HUES6 (cell line): Measurements from ENCODE around the gene NKX2-4.
"Not testable (repeated sequence)": the region's sequence is repeated elsewhere in the genome, so short reads cannot be mapped to it uniquely, and the experiment has no call there.

Experiments used
- H3K27ac ChIP-seq: 2 replicates; pipeline ENCODE4 v1.7.0; 2013; ENCODE audit warnings: low read depth, mild to moderate bottlenecking, low read length, inconsistent platforms
- H3K27me3 ChIP-seq: 2 replicates; pipeline ENCODE4 v1.6.1; 2013; ENCODE audit warnings: low read length; ENCODE audit not compliant: control insufficient read depth, insufficient read depth
- H3K36me3 ChIP-seq: 2 replicates; pipeline ENCODE4 v1.6.1; 2013; ENCODE audit warnings: low read length; ENCODE audit not compliant: control insufficient read depth, insufficient read depth
- H3K4me1 ChIP-seq: 2 replicates; pipeline ENCODE4 v1.6.1; 2013; ENCODE audit warnings: low read length; ENCODE audit not compliant: control insufficient read depth, insufficient read depth
- H3K4me3 ChIP-seq: 2 replicates; pipeline ENCODE4 v1.5.1; 2013; ENCODE audit warnings: low read depth, low read length
- H3K9ac ChIP-seq: one replicate; pipeline ENCODE4 v1.6.1; 2013; ENCODE audit warnings: mild to moderate bottlenecking, low read length
- H3K9me3 ChIP-seq: 2 replicates; pipeline ENCODE4 v1.6.1; 2013; ENCODE audit warnings: low read depth, low read length; ENCODE audit not compliant: control insufficient read depth, insufficient read depth

NKX2-4 gene

GRCh38 chr20:21421601-21422236 lies 24.4 kb upstream of the NKX2-4 start:
- peaks cover 3% of the 10 kb centered on the region for H3K9me3 ChIP-seq
- no peak overlapping the region for H3K27ac ChIP-seq

GRCh38 chr20:21419147-21419546 lies 21.8 kb upstream of the NKX2-4 start:
- not testable (repeated sequence) for H3K9me3 ChIP-seq, H3K9ac ChIP-seq, H3K4me1 ChIP-seq

More at GRCh38 chr20:21421601-21422236, 24.4 kb upstream of the NKX2-4 start:
- no peaks in the 10 kb centered on the region for H3K4me1 ChIP-seq
- H3K27me3 ChIP-seq = no peaks in the 10 kb centered on the region
- H3K9ac ChIP-seq = no peak overlapping the region
- no peaks in the 10 kb centered on the region for H3K36me3 ChIP-seq
- no peak overlapping the region for H3K4me3 ChIP-seq

DNA sequence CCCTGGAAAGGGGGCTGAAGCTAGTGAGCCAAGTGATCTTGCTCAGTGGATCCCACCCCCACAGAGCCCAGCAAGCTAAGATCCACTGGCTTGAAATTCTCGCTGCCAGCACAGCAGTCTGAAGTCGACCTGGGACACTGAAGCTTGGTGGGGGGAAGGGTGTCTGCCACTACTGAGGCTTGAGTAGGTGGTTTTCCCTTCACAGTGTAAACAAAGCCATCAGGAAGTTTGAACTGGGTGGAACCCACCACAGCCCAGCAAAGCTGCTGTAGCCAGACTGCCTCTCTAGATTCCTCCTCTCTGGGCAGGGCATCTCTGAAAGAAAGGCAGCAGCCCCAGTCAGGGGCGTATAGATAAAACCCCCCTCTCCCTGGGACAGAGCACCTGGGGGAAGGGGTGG lies 16.7 kb upstream of the NKX2-4 start:
- H3K4me3 ChIP-seq, H3K9ac ChIP-seq, H3K36me3 ChIP-seq, H3K27ac ChIP-seq, H3K27me3 ChIP-seq, H3K4me1 ChIP-seq, H3K9me3 ChIP-seq: not testable (repeated sequence)

More at GRCh38 chr20:21419147-21419546, 21.8 kb upstream of the NKX2-4 start:
- not testable (repeated sequence) for H3K36me3 ChIP-seq, H3K4me3 ChIP-seq, H3K27me3 ChIP-seq, H3K27ac ChIP-seq

GRCh38 chr20:21411725-21412124 lies 14.4 kb upstream of the NKX2-4 start:
- no peak overlapping the region for H3K27ac ChIP-seq
- H3K9me3 ChIP-seq = peaks cover 3% of the 10 kb centered on the region; the same call in 1 of the 2 replicates
- H3K36me3 ChIP-seq = no peaks in the 10 kb centered on the region
- H3K4me3 ChIP-seq = no peak overlapping the region
- no peaks in the 10 kb centered on the region for H3K4me1 ChIP-seq
- no peak overlapping the region for H3K9ac ChIP-seq
- no peaks in the 10 kb centered on the region; the same call in 1 of the 2 replicates for H3K27me3 ChIP-seq

- H3K9ac ChIP-seq = no peak overlapping the region
- 0 out of 2 replicates have a peak, but pooled peaks cover 2% of the 10 kb centered on the region for H3K4me1 ChIP-seq
- H3K27me3 ChIP-seq = peaks cover 90% of the 10 kb centered on the region
- no peaks in the 10 kb centered on the region for H3K9me3 ChIP-seq
- no peaks in the 10 kb centered on the region for H3K36me3 ChIP-seq
- H3K27ac ChIP-seq = no peak overlapping the region
- H3K4me3 ChIP-seq = no peak overlapping the region
These were observed 1.7 kb upstream of the NKX2-4 start for GRCh38 chr20:21399005-21399475.

- H3K27ac ChIP-seq = no peak overlapping the region
- 0 out of 2 replicates have a peak, but pooled peaks cover 2% of the 10 kb centered on the region for H3K4me1 ChIP-seq
- H3K36me3 ChIP-seq = no peaks in the 10 kb centered on the region
- no peak overlapping the region for H3K9ac ChIP-seq
- H3K4me3 ChIP-seq = no peak overlapping the region
- peaks cover 96% of the 10 kb centered on the region for H3K27me3 ChIP-seq
- no peaks in the 10 kb centered on the region for H3K9me3 ChIP-seq
These were observed 1.0 kb upstream of the NKX2-4 start for GRCh38 chr20:21398109-21399004.

DNA sequence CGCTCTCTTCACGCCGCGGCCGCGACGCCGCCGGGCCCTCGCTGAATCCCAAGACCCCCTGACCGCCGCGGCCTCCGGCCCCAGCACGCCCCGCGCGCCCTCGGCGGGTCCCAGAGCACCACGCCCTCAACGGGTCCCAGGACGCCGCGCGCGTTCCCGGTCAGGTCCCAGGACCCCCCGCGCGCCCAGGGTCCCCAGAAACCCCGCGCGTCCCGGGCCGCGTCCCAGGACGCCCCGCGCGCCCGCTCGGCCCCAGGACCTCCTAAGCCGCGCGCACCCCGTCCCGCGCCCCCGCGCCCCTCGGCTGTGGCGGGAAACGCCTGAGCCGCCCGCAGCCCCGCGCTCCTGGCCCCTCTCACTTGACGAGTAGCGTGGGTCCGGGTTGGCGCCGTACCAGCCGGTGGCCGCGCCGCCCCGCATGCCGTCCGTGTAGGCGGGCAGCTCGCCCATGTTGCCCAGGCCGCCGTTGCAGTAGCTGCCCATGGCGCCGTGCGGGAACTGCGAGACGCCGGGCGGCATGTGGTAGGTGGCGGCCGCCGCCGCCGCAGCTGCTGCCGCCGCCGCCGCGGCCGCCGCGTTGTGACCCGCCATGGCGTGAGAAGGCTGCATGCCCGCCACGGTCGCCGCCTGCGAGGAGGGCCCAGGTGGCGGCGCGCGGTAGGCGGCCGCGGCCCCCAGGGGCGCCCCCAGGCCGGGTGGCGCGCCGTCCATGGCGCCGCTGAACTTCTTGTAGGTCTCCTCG lies 556 bp downstream of the NKX2-4 start:
- H3K27me3 ChIP-seq = peaks cover 99% of the 10 kb centered on the region
- H3K4me1 ChIP-seq = peaks cover 8% of the 10 kb centered on the region
- H3K9ac ChIP-seq = no peak overlapping the region
- no peaks in the 10 kb centered on the region for H3K9me3 ChIP-seq
- H3K36me3 ChIP-seq = no peaks in the 10 kb centered on the region
- H3K27ac ChIP-seq = no peak overlapping the region
- peak overlapping the region; percentile 55 for H3K4me3 ChIP-seq

- Histone ChIP-seq H3K4me3 (peak overlapping the region; percentile 55), H3K27me3 (peaks cover 100% of the 10 kb centered on the region), H3K36me3 (no peaks in the 10 kb centered on the region), H3K9ac (no peak overlapping the region), H3K27ac (no peak overlapping the region), H3K9me3 (no peaks in the 10 kb centered on the region), H3K4me1 (peaks cover 8% of the 10 kb centered on the region)
These were observed 1.4 kb downstream of the NKX2-4 start for GRCh38 chr20:21395666-21396598.

DNA sequence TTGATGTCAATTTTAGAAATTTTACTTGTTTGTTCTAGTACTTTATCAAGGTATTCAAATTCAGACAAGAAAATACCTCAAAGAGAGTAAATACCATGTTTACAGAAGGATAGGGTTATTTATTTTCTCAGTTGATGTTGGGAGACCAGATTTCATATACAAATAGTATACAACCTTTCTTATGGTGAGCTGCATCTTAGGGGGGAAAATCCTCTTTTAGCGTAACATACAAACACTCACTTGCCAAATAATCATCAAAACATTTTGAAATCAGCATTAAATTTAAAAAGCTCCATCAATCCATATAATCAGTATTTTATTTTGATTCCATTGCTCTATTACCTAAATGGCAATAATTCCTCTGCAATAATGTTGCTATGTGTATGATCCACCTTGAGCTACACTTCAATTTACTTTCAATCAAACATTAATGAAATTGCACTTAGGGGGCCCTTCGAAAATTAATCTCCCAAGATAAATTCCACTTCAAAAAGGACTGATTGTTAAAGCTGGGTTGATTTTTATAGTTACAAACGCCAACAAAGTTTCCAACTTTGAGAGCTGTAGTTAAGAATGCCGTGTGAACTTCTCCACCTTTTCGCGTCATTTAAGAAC lies 2.2 kb downstream of the NKX2-4 start:
- Histone ChIP-seq H3K9ac (no peak overlapping the region), H3K4me3 (peak overlapping the region; percentile 55), H3K4me1 (peaks cover 8% of the 10 kb centered on the region), H3K27ac (no peak overlapping the region), H3K27me3 (peaks cover 100% of the 10 kb centered on the region), H3K36me3 (0 out of 2 replicates have a peak, but pooled peaks cover under 1% of the 10 kb centered on the region), H3K9me3 (no peaks in the 10 kb centered on the region)

GRCh38 chr20:21394551-21394950 lies 2.8 kb downstream of the NKX2-4 start:
- Histone ChIP-seq H3K9me3 (no peaks in the 10 kb centered on the region), H3K9ac (no peak overlapping the region), H3K4me3 (no peak overlapping the region), H3K36me3 (peaks cover 5% of the 10 kb centered on the region; the same call in 1 of the 2 replicates), H3K27ac (no peak overlapping the region), H3K27me3 (peaks cover 96% of the 10 kb centered on the region), H3K4me1 (peaks cover 8% of the 10 kb centered on the region)
